Measurements from ENCODE around the gene MMP25.

Gene MMP25

DNA sequence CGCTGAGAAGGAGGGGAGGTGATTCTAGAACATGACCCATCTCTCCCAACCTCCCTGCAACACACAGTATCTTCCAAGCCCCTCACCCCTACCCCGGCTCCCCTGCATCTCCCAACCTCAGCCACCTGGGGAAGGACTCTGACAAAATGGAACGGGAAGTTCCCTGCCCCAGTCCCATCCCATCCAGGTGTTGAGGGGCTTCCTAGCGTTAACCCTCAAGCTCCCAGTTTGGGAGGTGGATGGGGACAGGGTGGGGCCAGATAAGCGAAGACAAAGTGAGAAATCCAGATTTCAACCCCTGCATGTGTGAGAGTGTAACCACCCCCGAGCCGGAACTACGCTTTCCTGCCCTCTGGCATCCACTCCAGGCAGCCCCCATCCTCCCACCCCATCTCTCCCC lies 50.9 kb downstream of the MMP25 start:
- no peak for DNase-seq

DNA sequence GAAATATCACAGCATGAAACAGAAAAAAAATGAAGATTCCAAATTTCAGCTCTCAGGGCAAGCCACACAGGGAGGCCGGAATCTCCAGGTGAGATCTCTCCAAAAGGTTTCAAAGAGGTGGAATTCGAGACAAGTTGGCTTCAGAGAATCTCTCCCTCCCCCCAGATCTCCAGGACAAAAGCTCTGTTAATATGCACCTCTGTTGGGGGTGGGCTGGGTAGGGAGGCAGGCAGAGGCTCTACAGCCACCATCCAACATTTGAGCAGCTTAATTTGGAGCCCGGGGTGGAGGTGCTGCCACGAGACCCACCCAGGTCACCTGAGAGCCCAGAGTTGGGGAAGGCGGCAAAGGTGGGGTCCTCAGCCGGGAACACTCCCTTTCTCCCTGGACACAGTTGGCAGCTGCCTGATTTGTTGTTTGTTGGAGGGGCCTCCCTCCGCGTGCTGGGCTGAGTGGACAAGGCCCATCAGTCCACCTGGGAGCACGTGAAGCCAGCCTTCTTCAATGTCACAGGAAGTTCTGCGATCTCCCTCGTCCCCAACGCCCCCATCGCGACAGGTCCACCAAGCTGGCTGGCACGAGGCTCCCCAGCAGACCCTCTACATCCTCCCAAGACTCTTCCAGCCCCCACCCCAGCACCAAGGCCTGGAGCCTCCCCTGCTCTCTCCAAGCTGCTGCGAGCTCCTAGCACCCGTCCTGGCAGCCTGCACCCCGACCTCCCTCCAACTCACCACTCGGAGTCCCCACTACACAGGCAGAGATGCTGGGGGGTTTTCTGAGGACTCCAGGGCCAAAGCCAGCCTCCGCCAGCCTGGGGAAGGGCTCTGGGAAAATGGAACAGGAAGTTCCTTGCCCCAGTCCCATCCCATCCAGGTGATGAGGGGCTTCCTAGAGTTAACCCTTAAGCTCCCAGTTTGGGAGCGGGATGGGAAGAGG lies 52.4 kb downstream of the MMP25 start, which contains the start of gene ZSCAN10:
Gene ZSCAN10, minus strand, starts transcription at position 836 of the 936 bp plus-strand sequence. CDS start 6,357 bp downstream, outside the sequence.
- DNase-seq = no peak

DNA sequence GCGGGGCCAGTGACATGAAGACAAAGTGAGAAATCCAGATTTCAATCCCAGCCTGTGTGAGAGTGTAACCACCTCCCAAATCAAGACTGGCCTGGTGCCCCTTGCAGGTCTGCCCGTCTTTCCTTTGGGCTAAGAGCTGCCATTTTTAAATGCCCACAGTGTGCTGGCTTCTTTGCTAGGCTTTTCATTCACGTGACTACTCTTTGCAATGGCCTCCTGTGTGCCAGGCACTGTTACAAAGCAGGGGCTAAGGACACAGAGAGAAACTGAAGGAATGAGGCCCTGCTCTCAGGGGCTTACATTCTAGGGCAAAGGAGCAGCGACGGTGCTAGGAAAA lies 53.0 kb downstream of the MMP25 start:
- DNase-seq = no peak

DNA sequence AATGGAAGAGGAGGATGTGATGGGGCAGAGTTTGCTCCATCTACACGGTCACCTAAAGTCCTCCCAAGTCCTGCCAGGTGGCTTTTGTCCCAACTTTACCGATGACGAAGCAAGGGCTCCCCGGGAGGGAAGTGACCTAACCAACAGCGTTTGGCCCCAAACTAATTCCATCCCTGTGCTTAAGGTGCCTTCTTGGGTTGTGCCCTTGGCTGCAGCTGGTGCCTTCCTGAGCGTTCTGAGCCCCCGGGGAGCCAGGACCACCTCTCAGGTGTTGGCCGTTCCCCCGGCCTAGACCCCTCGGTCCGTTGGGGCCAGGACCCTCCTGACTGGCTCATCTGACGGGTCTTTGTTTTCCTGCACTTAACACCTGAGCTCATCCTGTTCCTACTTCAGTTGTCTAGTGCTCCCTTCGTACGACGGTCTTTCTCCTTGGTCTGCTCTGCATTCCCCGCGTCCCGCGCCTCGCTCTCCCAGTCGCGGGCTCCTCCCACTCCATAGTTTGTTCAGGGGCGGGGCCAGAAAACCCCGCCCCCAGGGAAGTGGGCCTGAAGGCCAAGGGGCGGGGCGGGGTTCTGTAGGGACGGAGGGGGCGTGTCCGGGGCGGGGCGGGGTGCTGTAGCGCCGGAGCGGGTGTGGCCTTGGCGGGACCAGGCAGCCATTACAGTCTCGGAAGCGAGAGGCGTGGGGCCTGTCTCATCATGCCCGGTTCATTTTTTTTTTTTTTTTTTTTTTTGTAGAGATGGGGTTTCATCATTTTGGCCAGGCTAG lies 53.6 kb downstream of the MMP25 start:
- peak; percentile 96 for DNase-seq

DNA sequence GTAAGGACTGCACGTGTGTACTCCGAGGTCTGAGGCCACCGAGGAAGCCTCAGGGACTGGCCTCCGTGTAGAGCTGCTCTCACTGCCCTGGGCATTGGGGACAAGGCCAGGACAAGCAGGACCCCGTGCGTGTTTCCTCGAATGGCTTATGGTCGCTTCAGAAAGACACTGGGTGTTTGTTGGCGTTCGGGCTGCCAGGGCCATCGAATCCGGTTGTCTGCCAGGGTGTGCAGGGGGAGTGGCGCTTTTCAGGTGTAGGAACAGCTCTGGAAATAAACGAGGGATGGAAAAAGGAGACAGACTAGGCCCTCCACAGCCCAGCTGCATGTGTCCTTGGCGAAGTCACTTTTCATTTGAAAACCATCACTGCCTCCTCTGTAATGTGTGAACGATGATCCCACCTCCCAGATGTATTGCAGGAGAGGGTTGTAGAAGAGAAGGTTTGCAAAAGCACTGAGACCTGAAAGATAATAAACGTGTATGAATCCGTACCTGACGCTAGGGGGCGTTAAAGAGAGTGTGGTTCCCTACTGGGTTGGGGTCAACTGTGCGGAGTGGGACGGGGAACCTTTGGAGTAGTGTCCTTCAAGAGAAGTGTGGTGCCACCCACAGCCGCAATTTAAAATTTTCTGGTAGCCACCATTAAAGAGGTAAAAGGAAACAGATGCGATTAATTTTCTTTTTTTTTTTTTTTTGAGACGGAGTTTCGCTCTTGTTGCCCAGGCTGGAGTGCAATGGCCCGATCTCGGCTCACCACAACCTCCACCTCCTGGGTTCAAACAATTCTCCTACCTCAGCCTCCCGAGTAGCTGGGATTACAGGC lies 54.9 kb downstream of the MMP25 start:
- no peak for DNase-seq

DNA sequence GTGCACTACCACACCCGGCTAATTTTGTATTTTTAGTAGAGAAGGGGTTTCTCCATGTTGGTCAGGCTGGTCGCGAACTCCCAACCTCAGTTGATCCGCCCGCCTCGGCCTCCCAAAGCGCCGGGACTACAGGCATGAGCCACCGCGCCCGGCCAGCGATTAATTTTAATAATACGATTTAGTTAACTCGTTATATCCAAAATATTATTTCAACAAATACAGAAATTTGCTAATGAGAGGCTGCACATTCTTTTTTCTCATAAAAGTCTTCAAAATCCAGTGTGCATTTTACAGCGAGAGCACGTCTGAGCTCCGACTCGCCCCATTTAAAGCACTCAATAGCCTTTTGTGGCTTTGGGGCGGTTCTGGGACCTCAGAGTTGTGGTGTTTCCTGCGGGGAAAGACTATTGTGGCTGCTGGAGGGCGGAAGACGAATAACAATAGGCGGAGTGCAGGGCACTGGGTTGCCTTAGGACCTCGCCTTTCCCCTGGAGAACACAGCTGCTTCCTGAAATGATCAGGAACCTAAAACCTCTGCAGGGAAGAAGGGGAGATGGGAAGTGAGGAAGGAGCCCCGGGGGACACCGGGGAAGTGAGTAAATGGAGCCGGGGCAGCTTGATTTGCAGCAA lies 55.6 kb downstream of the MMP25 start:
- no peak for DNase-seq

DNA sequence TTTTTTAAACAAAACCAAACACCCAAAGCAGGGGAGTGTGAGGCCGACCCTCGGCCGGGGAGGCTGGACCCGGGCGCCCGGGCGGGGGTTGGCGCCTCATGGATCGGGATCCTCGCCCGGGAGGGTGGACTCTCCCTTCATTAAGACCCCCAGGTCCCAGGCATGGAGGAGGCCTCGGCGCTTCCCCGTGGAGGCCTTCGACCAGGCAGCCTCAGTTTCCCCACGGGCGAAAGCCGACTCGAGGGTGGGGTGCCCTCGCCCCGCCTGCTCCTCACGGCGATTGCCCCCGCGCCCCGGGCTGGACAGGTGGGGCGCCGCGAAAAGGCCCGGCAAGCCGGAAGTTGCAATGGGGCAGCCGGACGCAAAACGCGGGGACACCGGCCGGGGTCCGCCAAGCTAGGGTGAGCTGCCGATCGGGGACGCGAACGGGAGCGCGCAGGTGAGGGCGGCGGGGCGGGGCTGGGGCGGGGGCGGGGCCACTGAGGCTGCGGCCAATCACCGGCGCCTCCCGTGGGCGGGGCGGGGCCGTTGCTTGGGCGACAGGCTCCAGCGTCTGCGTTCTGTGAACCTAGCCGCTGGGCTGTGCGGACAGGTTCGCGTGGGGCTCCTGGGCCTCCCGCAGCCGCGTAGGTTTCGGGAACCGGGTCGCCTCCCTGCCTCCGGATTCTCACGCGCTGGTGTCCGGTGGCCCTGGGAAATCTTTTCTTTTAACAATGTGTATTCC lies 60.0 kb downstream of the MMP25 start:
- DNase-seq = peak; percentile 87
